H1 (cell line): ENCODE measurements around the gene KDM6B.

Source experiments
- BRCA1 ChIP-seq: IDR thresholded peaks from 2 replicates; pipeline ENCODE4 v1.6.1; 2012; ENCODE audit warnings: low read depth, low read length, improper control_type of control experiment
- FOSL1 ChIP-seq: IDR thresholded peaks from 2 replicates; pipeline ENCODE4 v1.6.1; 2011; ENCODE audit warnings: mild to moderate bottlenecking, low read depth, low read length, moderate library complexity; ENCODE audit not compliant: insufficient read depth
- GABPA ChIP-seq: IDR thresholded peaks from 2 replicates; pipeline ENCODE4 v1.6.1; 2011; ENCODE audit warnings: mild to moderate bottlenecking, low read length, moderate library complexity, borderline replicate concordance; ENCODE audit not compliant: insufficient read depth
- HDAC2 ChIP-seq, 2 experiments: fragments of 300-600 bp in 1 of 2; sonication (generic) in 1 of 2; IDR thresholded peaks; 2 replicates each; pipeline ENCODE4 v1.6.1; 2011 to 2012; ENCODE audit warnings: low read depth in 2 of 2, low read length in 2 of 2, mild to moderate bottlenecking in 2 of 2, moderate library complexity in 2 of 2, borderline replicate concordance in 1 of 2, inconsistent platforms in 1 of 2
- JUN ChIP-seq: IDR thresholded peaks from 2 replicates; pipeline ENCODE4 v1.6.1; 2011; ENCODE audit warnings: low read depth, mild to moderate bottlenecking, improper control_type of control experiment, low read length
- JUND ChIP-seq: IDR thresholded peaks from 2 replicates; pipeline ENCODE4 v1.6.1; 2011; ENCODE audit warnings: mild to moderate bottlenecking, improper control_type of control experiment, low read length
- POLR2A ChIP-seq, 2 experiments: IDR thresholded peaks; 1 replicate in 1 of 2; 2 replicates in 1 of 2; pipeline ENCODE4 v1.6.1; 2011; ENCODE audit warnings: low read depth in 2 of 2, low read length in 2 of 2, mild to moderate bottlenecking in 2 of 2; ENCODE audit errors: control extremely low read depth in 1 of 2
- SRF ChIP-seq: IDR thresholded peaks from 2 replicates; pipeline ENCODE4 v1.6.1; 2011; ENCODE audit warnings: mild to moderate bottlenecking, low read depth, low read length, moderate library complexity
- SUZ12 ChIP-seq: fragments of 200-600 bp; sonication (generic); IDR thresholded peaks from 2 replicates; pipeline ENCODE4 v1.6.1; 2012; ENCODE audit warnings: mild to moderate bottlenecking, inconsistent platforms, low read length, moderate library complexity, mixed read lengths
- TAF1 ChIP-seq: IDR thresholded peaks from 2 replicates; pipeline ENCODE4 v1.6.1; 2011; ENCODE audit warnings: mild to moderate bottlenecking, low read depth, low read length
- YY1 ChIP-seq: IDR thresholded peaks from 2 replicates; pipeline ENCODE4 v1.6.1; 2011; ENCODE audit warnings: low read depth, mild to moderate bottlenecking, low read length
- ZNF274 ChIP-seq: IDR thresholded peaks from 2 replicates; pipeline ENCODE4 v1.7.0; 2012; ENCODE audit warnings: low read length, borderline replicate concordance; ENCODE audit errors: extremely low read depth
- TF ChIP-seq, protein P1 (sequence below), 3 experiments: IDR thresholded peaks; 1 replicate in 2 of 3; 2 replicates in 1 of 3; pipeline versions ENCODE4 v1.5.1 to v1.6.1; 2011; ENCODE audit warnings: low read length in 3 of 3, mild to moderate bottlenecking in 3 of 3, inconsistent platforms in 2 of 3, low read depth in 1 of 3, moderate library complexity in 1 of 3; ENCODE audit not compliant: insufficient read depth in 1 of 3; ENCODE audit errors: control extremely low read depth in 1 of 3
- TF ChIP-seq, protein P2 (sequence below): IDR thresholded peaks from 2 replicates; pipeline ENCODE4 v1.6.1; 2012; ENCODE audit warnings: inconsistent platforms

DNA sequence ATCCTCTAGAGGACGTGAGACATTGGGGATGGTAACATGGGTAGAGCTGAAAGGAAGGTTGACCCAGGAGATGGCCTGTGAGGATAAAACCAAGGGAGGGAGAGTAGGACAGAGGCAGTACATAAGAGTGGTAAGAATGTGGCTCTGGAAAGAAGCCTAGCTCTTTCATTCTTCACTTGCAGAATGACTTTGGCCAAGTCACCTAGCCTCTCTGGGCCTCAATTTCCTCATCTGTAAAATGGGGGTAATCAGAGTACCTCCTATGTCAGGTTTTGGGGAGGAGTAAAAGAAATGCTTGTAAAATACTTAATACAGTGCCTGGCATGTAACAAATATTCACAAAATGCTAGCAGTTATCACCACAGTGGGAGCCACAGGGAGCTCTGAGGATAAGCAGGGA is 6.9 kb downstream of the KDM6B start:
- TF ChIP-seq, protein P1, sequence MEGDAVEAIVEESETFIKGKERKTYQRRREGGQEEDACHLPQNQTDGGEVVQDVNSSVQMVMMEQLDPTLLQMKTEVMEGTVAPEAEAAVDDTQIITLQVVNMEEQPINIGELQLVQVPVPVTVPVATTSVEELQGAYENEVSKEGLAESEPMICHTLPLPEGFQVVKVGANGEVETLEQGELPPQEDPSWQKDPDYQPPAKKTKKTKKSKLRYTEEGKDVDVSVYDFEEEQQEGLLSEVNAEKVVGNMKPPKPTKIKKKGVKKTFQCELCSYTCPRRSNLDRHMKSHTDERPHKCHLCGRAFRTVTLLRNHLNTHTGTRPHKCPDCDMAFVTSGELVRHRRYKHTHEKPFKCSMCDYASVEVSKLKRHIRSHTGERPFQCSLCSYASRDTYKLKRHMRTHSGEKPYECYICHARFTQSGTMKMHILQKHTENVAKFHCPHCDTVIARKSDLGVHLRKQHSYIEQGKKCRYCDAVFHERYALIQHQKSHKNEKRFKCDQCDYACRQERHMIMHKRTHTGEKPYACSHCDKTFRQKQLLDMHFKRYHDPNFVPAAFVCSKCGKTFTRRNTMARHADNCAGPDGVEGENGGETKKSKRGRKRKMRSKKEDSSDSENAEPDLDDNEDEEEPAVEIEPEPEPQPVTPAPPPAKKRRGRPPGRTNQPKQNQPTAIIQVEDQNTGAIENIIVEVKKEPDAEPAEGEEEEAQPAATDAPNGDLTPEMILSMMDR (IDR thresholded peaks at IDR 0.05; ENCODE audit: control extremely low read depth in 1 of 3, insufficient read depth in 1 of 3, low read depth in 1 of 3, low read length in 3 of 3) = no peak
- TF ChIP-seq SRF (no peak), HDAC2 (IDR thresholded peaks at IDR 0.05; ENCODE audit: borderline replicate concordance in 1 of 2, low read depth in 2 of 2, low read length in 2 of 2) (no peak), FOSL1 (no peak), SUZ12 (no peak), YY1 (no peak), POLR2A (IDR thresholded peaks at IDR 0.05; ENCODE audit: control extremely low read depth in 1 of 2, low read depth in 2 of 2, low read length in 2 of 2) (no peak), BRCA1 (no peak), JUN (no peak), GABPA (no peak), JUND (no peak), TAF1 (no peak), ZNF274 (no peak)
- TF ChIP-seq, protein P2, sequence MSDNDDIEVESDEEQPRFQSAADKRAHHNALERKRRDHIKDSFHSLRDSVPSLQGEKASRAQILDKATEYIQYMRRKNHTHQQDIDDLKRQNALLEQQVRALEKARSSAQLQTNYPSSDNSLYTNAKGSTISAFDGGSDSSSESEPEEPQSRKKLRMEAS = no peak
